HEK293 (cell line): Measurements from ENCODE around the gene ANP32A.

Experiments
- CTCF ChIA-PET: fragments of 350-600 bp; formaldehyde crosslinking; extraction: SDS; loops from one replicate; lab custom pipeline; 2021; ENCODE audit warnings: antibody characterized with exemption; lab: Yijun Ruan, JAX
- POLR2A ChIA-PET: fragments of 300-600 bp; formaldehyde crosslinking; extraction: SDS; loops from one replicate; lab custom pipeline; 2020; ENCODE audit warnings: antibody characterized with exemption, inconsistent platforms; lab: Yijun Ruan, JAX
- H3K27ac ChIP-seq: fragments of 200-500 bp; sonication (Bioruptor generic); 2 replicates; pipeline ENCODE4 v1.5.1; 2014; ENCODE audit warnings: low read depth, low read length, control low read depth, inconsistent platforms; ENCODE audit errors: extremely low read depth
- H3K36me3 ChIP-seq, 2 experiments: fragments of 200-500 bp in 1 of 2; sonication (Bioruptor generic) in 1 of 2; 1 replicate in 1 of 2; 2 replicates in 1 of 2; pipeline ENCODE4 v1.5.1; 2014 to 2017; ENCODE audit warnings: inconsistent platforms in 2 of 2, low read length in 2 of 2; ENCODE audit not compliant: control insufficient read depth in 2 of 2, insufficient read depth in 1 of 2
- H3K4me1 ChIP-seq: fragments of 200-500 bp; sonication (Bioruptor generic); 2 replicates; pipeline ENCODE4 v1.5.1; 2014; ENCODE audit warnings: mild to moderate bottlenecking, low read length, inconsistent platforms; ENCODE audit not compliant: control insufficient read depth, insufficient read depth
- H3K4me3 ChIP-seq: 2 replicates; pipeline ENCODE4 v1.5.1; 2011; ENCODE audit warnings: low read depth, mild to moderate bottlenecking, control low read depth, low read length, moderate library complexity
- H3K9me3 ChIP-seq: fragments of 200-500 bp; sonication (Bioruptor generic); 2 replicates; pipeline ENCODE4 v1.5.1; 2014; ENCODE audit warnings: low read depth, low read length, inconsistent platforms; ENCODE audit not compliant: control insufficient read depth, insufficient read depth
- BCL11A ChIP-seq: fragments of 450-650 bp; formaldehyde crosslinking; IDR thresholded peaks from 2 replicates; pipeline ENCODE4 v1.5.1; 2016; ENCODE audit warnings: low read depth, missing biosample characterization, missing genetic modification characterization
- EGR2 ChIP-seq: fragments of 450-650 bp; formaldehyde crosslinking; IDR thresholded peaks from 2 replicates; pipeline ENCODE4 v1.5.1; 2016; ENCODE audit warnings: low read depth, missing biosample characterization, missing genetic modification characterization
- GLIS1 ChIP-seq: fragments of 450-650 bp; formaldehyde crosslinking; IDR thresholded peaks from 2 replicates; pipeline ENCODE4 v1.5.1; 2016; ENCODE audit warnings: missing biosample characterization, missing genetic modification characterization
- HIC1 ChIP-seq: fragments of 450-650 bp; formaldehyde crosslinking; IDR thresholded peaks from 2 replicates; pipeline ENCODE4 v1.5.1; 2016; ENCODE audit warnings: missing biosample characterization, missing genetic modification characterization
- KLF1 ChIP-seq: fragments of 450-650 bp; formaldehyde crosslinking; IDR thresholded peaks from 2 replicates; pipeline ENCODE4 v1.5.1; 2016; ENCODE audit warnings: missing biosample characterization, missing genetic modification characterization
- PATZ1 ChIP-seq: fragments of 450-650 bp; formaldehyde crosslinking; IDR thresholded peaks from 2 replicates; pipeline ENCODE4 v1.5.1; 2016; ENCODE audit warnings: missing biosample characterization, missing genetic modification characterization
- SETDB1 ChIP-seq: IDR thresholded peaks from one replicate; pipeline ENCODE4 v1.6.1; 2017; ENCODE audit warnings: mild to moderate bottlenecking, low read length, moderate library complexity, mixed read lengths; ENCODE audit not compliant: insufficient read length
- TRIM28 ChIP-seq: IDR thresholded peaks from 2 replicates; pipeline ENCODE4 v1.6.1; 2011; ENCODE audit warnings: low read length, control low read depth, borderline replicate concordance
- WT1 ChIP-seq: fragments of 450-650 bp; formaldehyde crosslinking; IDR thresholded peaks from 2 replicates; pipeline ENCODE4 v1.5.1; 2016; ENCODE audit warnings: missing biosample characterization, missing genetic modification characterization
- YY2 ChIP-seq: fragments of 450-650 bp; formaldehyde crosslinking; IDR thresholded peaks from 2 replicates; pipeline ENCODE4 v1.5.1; 2016; ENCODE audit warnings: missing biosample characterization, missing genetic modification characterization
- ZBTB48 ChIP-seq: fragments of 450-650 bp; formaldehyde crosslinking; IDR thresholded peaks from 2 replicates; pipeline ENCODE4 v1.5.1; 2016; ENCODE audit warnings: missing biosample characterization, missing genetic modification characterization
- ZFHX2 ChIP-seq: fragments of 450-650 bp; formaldehyde crosslinking; conservative IDR thresholded peaks from 2 replicates; pipeline ENCODE4 v1.5.1; 2016; ENCODE audit warnings: missing biosample characterization, missing genetic modification characterization
- ZIC2 ChIP-seq: fragments of 450-650 bp; formaldehyde crosslinking; IDR thresholded peaks from 2 replicates; pipeline ENCODE4 v1.5.1; 2016; ENCODE audit warnings: missing biosample characterization, missing genetic modification characterization
- ZNF140 ChIP-seq: fragments of 450-650 bp; formaldehyde crosslinking; IDR thresholded peaks from 2 replicates; pipeline ENCODE4 v1.5.1; 2016; ENCODE audit warnings: missing biosample characterization, missing genetic modification characterization
- ZNF157 ChIP-seq: fragments of 450-650 bp; formaldehyde crosslinking; IDR thresholded peaks from 2 replicates; pipeline ENCODE4 v1.5.1; 2016; ENCODE audit warnings: missing biosample characterization, missing genetic modification characterization
- ZNF214 ChIP-seq: fragments of 450-650 bp; formaldehyde crosslinking; IDR thresholded peaks from 2 replicates; pipeline ENCODE4 v1.5.1; 2017; ENCODE audit warnings: missing biosample characterization, mild to moderate bottlenecking, missing genetic modification characterization, borderline replicate concordance
- ZNF24 ChIP-seq: fragments of 450-650 bp; formaldehyde crosslinking; IDR thresholded peaks from 2 replicates; pipeline ENCODE4 v1.5.1; 2016; ENCODE audit warnings: missing biosample characterization, missing genetic modification characterization
- ZNF274 ChIP-seq, 2 experiments: fragments of 200-500 bp in 1 of 2; fragments of 450-650 bp in 1 of 2; sonication (Bioruptor generic) in 1 of 2; formaldehyde crosslinking in 1 of 2; IDR thresholded peaks; 2 replicates each; pipeline versions ENCODE4 v1.5.1 to v1.6.1; 2014 to 2016; ENCODE audit warnings: borderline replicate concordance in 1 of 2, inconsistent platforms in 1 of 2, low read length in 1 of 2, missing biosample characterization in 1 of 2, missing genetic modification characterization in 1 of 2
- ZNF280D ChIP-seq: fragments of 450-650 bp; formaldehyde crosslinking; IDR thresholded peaks from 2 replicates; pipeline ENCODE4 v1.5.1; 2016; ENCODE audit warnings: missing biosample characterization, missing genetic modification characterization
- ZNF311 ChIP-seq: fragments of 450-650 bp; formaldehyde crosslinking; IDR thresholded peaks from 2 replicates; pipeline ENCODE4 v1.5.1; 2017; ENCODE audit warnings: missing biosample characterization, missing genetic modification characterization, borderline replicate concordance
- ZNF501 ChIP-seq: fragments of 450-650 bp; formaldehyde crosslinking; IDR thresholded peaks from 2 replicates; pipeline ENCODE4 v1.5.1; 2016; ENCODE audit warnings: missing biosample characterization, missing genetic modification characterization
- ZNF560 ChIP-seq: fragments of 450-650 bp; formaldehyde crosslinking; IDR thresholded peaks from 2 replicates; pipeline ENCODE4 v1.5.1; 2017; ENCODE audit warnings: missing biosample characterization, missing genetic modification characterization, borderline replicate concordance
- ZNF571 ChIP-seq: fragments of 450-650 bp; formaldehyde crosslinking; IDR thresholded peaks from 2 replicates; pipeline ENCODE4 v1.5.0; 2017; ENCODE audit warnings: missing biosample characterization, missing genetic modification characterization
- ZNF791 ChIP-seq: fragments of 450-650 bp; formaldehyde crosslinking; IDR thresholded peaks from 2 replicates; pipeline ENCODE4 v1.5.1; 2016; ENCODE audit warnings: missing biosample characterization, missing genetic modification characterization
- TF ChIP-seq, protein P1 (sequence below): fragments of 450-650 bp; formaldehyde crosslinking; optimal IDR thresholded peaks from 2 replicates; pipeline ENCODE3; 2016; ENCODE audit warnings: missing biosample characterization, mild to moderate bottlenecking, missing genetic modification characterization
- TF ChIP-seq, protein P2 (sequence below): fragments of 450-650 bp; formaldehyde crosslinking; IDR thresholded peaks from 2 replicates; pipeline ENCODE4 v1.5.1; 2017; ENCODE audit warnings: missing biosample characterization, missing genetic modification characterization

Gene ANP32A

GRCh38 chr15:68789534-68790241 lies 31.0 kb downstream of the ANP32A start:
- H3K4me1 ChIP-seq: peaks cover 8% of the 10 kb centered on the region
- H3K36me3 ChIP-seq: peaks cover 5 to 28% of the 10 kb centered on the region in 2 experiments; a peak in 2 of 3 replicates
- POLR2A ChIA-PET: no interaction called here
- H3K27ac ChIP-seq: 0 out of 2 replicates have a peak overlapping the region, but pooled peaks have one; percentile 18
- no peaks in the 10 kb centered on the region for H3K9me3 ChIP-seq
- CTCF ChIA-PET: interaction anchor here (0.9 to 1.0 kb wide), 2 partner anchors 25 to 86 kb away, joined by 3 read pairs; no protein-coding TSS in a partner anchor
- no peak overlapping the region for H3K4me3 ChIP-seq
- no peak for TF ChIP-seq ZNF140 (tag by site-specific recombination)
- 0 out of 2 replicates have a peak, but pooled peaks have one; percentile 30 for TF ChIP-seq KLF1 (tag by site-specific recombination)
- TF ChIP-seq GLIS1 (tag by site-specific recombination): peak; percentile 81
- peak; percentile 67 for TF ChIP-seq ZIC2
- no peak for TF ChIP-seq ZNF571 (tag by site-specific recombination)
- TF ChIP-seq ZNF501 (tag by site-specific recombination): no peak
- TF ChIP-seq ZNF280D (tag by site-specific recombination): no peak
- no peak for TF ChIP-seq HIC1
- TF ChIP-seq PATZ1 (tag by site-specific recombination): peak; percentile 44; the same call in 1 of the 2 replicates
- no peak for TF ChIP-seq ZNF311
- TF ChIP-seq, protein P1, sequence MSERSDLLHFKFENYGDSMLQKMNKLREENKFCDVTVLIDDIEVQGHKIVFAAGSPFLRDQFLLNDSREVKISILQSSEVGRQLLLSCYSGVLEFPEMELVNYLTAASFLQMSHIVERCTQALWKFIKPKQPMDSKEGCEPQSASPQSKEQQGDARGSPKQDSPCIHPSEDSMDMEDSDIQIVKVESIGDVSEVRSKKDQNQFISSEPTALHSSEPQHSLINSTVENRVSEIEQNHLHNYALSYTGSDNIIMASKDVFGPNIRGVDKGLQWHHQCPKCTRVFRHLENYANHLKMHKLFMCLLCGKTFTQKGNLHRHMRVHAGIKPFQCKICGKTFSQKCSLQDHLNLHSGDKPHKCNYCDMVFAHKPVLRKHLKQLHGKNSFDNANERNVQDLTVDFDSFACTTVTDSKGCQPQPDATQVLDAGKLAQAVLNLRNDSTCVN (tag by site-specific recombination): peak; percentile 9
- no peak for TF ChIP-seq EGR2 (tag by site-specific recombination)
- peak; percentile 54 for TF ChIP-seq ZFHX2
- TF ChIP-seq ZBTB48 (tag by site-specific recombination): no peak
- peak; percentile 84; the same call in 1 of the 2 replicates for TF ChIP-seq TRIM28
- no peak for TF ChIP-seq ZNF560
- TF ChIP-seq ZNF157: no peak
- no peak for TF ChIP-seq BCL11A (tag by site-specific recombination)
- no peak for TF ChIP-seq ZNF24 (tag by site-specific recombination)
- TF ChIP-seq ZNF274 (IDR thresholded peaks at IDR 0.05; ENCODE audit: low read length): no peak
- TF ChIP-seq ZNF274 (tag by site-specific recombination; IDR thresholded peaks at IDR 0.05; ENCODE audit: borderline replicate concordance): no peak
- TF ChIP-seq SETDB1: peak; percentile 53
- no peak for TF ChIP-seq ZNF791
- no peak for TF ChIP-seq WT1 (tag by site-specific recombination)
- no peak for TF ChIP-seq YY2 (tag by site-specific recombination)
- TF ChIP-seq, protein P2, sequence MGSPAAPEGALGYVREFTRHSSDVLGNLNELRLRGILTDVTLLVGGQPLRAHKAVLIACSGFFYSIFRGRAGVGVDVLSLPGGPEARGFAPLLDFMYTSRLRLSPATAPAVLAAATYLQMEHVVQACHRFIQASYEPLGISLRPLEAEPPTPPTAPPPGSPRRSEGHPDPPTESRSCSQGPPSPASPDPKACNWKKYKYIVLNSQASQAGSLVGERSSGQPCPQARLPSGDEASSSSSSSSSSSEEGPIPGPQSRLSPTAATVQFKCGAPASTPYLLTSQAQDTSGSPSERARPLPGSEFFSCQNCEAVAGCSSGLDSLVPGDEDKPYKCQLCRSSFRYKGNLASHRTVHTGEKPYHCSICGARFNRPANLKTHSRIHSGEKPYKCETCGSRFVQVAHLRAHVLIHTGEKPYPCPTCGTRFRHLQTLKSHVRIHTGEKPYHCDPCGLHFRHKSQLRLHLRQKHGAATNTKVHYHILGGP (tag by site-specific recombination): no peak
- TF ChIP-seq ZNF214 (tag by site-specific recombination): no peak
